ENCODE measurements around the gene ACACB.

Gene ACACB

DNA sequence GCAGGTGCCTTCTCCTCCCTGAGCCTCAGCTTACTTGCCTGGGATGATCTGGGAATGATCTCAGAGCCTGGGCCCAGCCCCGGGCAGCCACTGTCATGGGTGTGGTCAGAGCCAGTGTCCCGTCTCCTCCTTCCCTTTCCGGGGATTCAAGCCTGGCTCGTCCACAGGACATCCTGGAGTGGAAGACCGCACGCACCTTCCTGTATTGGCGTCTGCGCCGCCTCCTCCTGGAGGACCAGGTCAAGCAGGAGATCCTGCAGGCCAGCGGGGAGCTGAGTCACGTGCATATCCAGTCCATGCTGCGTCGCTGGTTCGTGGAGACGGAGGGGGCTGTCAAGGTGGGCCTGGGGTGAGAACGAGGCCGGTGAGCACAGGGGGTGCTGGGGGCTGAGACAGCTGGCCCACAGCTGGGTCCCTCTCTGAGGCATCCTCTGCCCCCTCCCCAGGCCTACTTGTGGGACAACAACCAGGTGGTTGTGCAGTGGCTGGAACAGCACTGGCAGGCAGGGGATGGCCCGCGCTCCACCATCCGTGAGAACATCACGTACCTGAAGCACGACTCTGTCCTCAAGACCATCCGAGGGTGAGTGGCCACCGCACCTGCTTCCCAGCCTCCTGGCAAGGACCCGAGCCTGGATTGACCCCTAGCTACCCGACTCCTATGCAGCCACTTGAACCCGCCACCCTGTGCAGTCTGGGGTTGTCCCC is 148.7 kb downstream of the ACACB start:
- no peak for TF ChIP-seq GATA3 (IDR thresholded peaks at IDR 0.05; ENCODE audit: low read depth, low read length)
- no peak for TF ChIP-seq GATA2 (IDR thresholded peaks at IDR 0.05; ENCODE audit: low read depth, low read length)

DNA sequence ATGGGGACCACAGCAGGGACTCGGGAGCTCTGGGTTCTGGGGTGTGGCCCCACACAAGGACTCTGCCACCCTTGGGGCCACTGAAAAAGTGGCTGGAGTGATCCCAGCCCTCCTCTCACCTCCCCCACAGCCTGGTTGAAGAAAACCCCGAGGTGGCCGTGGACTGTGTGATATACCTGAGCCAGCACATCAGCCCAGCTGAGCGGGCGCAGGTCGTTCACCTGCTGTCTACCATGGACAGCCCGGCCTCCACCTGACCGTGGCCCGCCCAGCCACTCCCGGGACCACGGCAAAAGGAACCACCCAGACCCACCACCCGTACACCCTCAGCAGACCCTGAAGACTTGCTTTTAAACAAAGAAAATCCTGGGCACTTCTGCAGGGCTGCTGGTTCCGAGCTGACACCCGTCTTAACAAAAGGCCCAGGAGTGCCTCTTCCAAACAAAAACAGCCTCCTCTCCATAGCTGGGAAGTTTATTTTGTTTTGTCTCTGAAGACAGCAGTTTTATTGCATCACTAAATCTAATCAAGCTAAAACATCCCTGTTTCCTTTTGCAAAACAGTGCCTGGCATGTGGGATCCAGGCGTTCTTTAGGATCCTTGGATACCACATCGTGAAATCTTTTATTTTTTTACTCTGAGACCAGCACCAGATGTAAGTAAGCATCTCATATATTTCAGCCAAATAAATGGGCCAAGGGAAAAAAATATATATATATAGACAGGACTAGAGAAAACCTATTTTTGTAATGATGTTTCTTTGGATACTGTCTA is 149.9 kb downstream of the ACACB start:
- TF ChIP-seq GATA3 (IDR thresholded peaks at IDR 0.05; ENCODE audit: low read depth, low read length) (no peak), GATA2 (IDR thresholded peaks at IDR 0.05; ENCODE audit: low read depth, low read length) (no peak)

DNA sequence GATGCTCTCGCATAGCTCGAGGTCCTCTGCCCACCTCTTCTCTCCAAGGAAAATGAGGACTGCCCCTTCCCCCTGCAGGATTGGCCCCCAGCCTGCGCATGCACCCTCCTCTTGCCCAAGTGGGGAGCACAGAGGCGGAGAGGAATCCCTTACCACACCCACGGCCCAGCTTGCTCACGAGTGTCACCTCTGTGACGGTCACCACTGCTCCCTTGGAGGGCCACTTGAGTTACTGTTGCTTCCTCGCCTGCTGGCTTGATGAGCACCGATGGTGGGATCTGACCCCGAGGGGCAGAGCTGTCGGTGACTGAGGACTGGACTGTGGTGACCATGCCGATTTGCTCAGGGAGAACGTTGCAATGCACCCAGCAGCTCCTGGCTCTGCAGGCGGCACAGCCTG is 151.0 kb downstream of the ACACB start:
- TF ChIP-seq GATA3 (IDR thresholded peaks at IDR 0.05; ENCODE audit: low read depth, low read length) (no peak), GATA2 (IDR thresholded peaks at IDR 0.05; ENCODE audit: low read depth, low read length) (no peak)

DNA sequence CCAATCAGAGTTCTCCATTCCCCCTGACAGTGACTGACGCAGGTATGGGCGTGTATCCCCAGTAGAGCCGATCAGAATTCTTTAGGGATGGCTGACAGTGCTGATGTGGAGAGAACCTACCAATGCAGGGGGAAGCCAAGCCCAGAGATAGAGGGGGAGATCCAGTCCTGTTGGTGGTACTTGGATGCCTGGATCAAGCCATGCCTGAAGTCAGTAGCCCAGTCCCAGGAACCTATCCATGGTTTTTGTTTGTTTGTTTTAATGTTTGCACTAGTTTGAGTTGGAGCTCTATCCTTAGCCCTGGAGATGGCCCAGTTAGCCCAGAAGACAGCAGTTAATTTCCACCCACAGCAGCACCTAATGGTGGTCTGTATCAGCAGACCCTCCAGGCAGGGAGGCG is 152.5 kb downstream of the ACACB start:
- no peak for TF ChIP-seq GATA2 (IDR thresholded peaks at IDR 0.05; ENCODE audit: low read depth, low read length)
- TF ChIP-seq GATA3 (IDR thresholded peaks at IDR 0.05; ENCODE audit: low read depth, low read length) = no peak

DNA sequence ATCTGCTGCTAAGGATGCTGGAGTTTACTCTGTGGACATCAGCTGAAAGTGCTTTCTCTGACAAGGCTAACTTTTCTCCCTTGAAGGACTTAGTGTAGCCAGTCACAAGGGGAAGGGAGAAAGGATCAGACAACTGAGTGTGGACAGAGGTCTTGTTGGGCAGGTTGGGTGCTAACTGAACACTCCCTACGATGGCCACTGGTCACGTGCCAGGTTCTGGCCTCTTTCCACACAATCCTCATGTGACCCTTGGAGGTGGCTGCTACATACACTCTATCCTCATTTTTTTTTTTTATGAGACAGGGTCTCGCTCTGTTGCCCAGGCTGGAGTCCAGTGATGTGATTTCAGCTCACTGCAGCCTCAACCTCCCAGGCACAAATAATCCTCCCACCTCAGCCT is 153.0 kb downstream of the ACACB start:
- TF ChIP-seq GATA2 (IDR thresholded peaks at IDR 0.05; ENCODE audit: low read depth, low read length) = no peak
- no peak for TF ChIP-seq GATA3 (IDR thresholded peaks at IDR 0.05; ENCODE audit: low read depth, low read length)

- no peak for TF ChIP-seq GATA3 (IDR thresholded peaks at IDR 0.05; ENCODE audit: low read depth, low read length)
- TF ChIP-seq GATA2 (IDR thresholded peaks at IDR 0.05; ENCODE audit: low read depth, low read length) = no peak
Observed at GRCh38 chr12:109270494-109270893, 154.1 kb downstream of the ACACB start.

DNA sequence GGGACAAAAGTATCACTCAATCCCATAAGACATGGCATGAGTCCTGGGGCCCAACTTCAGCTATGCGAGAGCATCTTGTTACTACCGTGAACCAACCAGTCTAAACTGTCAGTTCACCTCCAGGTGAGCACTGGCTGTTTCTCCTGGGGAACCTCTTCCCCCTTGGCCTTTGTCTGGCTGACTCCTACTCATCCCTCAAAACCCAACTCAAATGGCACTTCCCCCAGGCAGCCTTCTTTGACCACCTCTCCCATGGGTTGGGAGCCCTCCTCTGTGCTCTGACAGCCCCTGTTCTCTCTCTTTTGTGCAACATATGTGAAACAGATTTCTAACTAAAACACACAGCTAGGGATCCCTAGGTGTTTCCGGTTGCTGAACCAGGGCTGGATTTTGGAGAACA is 155.0 kb downstream of the ACACB start:
- TF ChIP-seq GATA3 (IDR thresholded peaks at IDR 0.05; ENCODE audit: low read depth, low read length) = no peak
- TF ChIP-seq GATA2 (IDR thresholded peaks at IDR 0.05; ENCODE audit: low read depth, low read length) = no peak

GRCh38 chr12:109273354-109273753 is 157.0 kb downstream of the ACACB start:
- TF ChIP-seq GATA2 (IDR thresholded peaks at IDR 0.05; ENCODE audit: low read depth, low read length) = no peak
- TF ChIP-seq GATA3 (IDR thresholded peaks at IDR 0.05; ENCODE audit: low read depth, low read length) = no peak

DNA sequence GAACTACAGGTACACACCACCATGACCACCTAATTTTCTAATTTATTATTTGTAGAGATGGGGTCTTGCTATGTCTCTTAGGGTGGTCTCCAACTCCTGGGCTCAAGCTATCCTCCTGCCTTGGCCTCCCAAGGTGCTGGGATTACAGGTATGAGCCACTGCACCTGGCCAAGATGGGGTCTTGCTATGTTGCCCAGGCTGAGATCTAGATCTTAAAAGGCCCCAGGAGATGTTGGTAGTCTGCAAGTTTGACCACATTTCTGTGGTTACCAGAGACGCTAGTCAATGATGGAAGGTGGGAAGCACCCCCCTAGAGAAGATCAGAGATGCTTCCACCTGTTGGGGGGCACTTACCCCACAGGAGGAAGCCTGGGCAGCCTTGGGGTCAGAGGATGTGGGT is 158.0 kb downstream of the ACACB start:
- no peak for TF ChIP-seq GATA3 (IDR thresholded peaks at IDR 0.05; ENCODE audit: low read depth, low read length)
- no peak for TF ChIP-seq GATA2 (IDR thresholded peaks at IDR 0.05; ENCODE audit: low read depth, low read length)

GRCh38 chr12:109275173-109275572 is 158.8 kb downstream of the ACACB start:
- TF ChIP-seq GATA2 (IDR thresholded peaks at IDR 0.05; ENCODE audit: low read depth, low read length) (no peak), GATA3 (IDR thresholded peaks at IDR 0.05; ENCODE audit: low read depth, low read length) (no peak)

GRCh38 chr12:109276160-109276559 is 159.8 kb downstream of the ACACB start:
- TF ChIP-seq GATA2 (IDR thresholded peaks at IDR 0.05; ENCODE audit: low read depth, low read length) = no peak
- TF ChIP-seq GATA3 (IDR thresholded peaks at IDR 0.05; ENCODE audit: low read depth, low read length) = no peak

GRCh38 chr12:109277255-109277898 is 161.0 kb downstream of the ACACB start:
- no peak for TF ChIP-seq GATA3 (IDR thresholded peaks at IDR 0.05; ENCODE audit: low read depth, low read length)
- TF ChIP-seq GATA2 (IDR thresholded peaks at IDR 0.05; ENCODE audit: low read depth, low read length) = no peak

DNA sequence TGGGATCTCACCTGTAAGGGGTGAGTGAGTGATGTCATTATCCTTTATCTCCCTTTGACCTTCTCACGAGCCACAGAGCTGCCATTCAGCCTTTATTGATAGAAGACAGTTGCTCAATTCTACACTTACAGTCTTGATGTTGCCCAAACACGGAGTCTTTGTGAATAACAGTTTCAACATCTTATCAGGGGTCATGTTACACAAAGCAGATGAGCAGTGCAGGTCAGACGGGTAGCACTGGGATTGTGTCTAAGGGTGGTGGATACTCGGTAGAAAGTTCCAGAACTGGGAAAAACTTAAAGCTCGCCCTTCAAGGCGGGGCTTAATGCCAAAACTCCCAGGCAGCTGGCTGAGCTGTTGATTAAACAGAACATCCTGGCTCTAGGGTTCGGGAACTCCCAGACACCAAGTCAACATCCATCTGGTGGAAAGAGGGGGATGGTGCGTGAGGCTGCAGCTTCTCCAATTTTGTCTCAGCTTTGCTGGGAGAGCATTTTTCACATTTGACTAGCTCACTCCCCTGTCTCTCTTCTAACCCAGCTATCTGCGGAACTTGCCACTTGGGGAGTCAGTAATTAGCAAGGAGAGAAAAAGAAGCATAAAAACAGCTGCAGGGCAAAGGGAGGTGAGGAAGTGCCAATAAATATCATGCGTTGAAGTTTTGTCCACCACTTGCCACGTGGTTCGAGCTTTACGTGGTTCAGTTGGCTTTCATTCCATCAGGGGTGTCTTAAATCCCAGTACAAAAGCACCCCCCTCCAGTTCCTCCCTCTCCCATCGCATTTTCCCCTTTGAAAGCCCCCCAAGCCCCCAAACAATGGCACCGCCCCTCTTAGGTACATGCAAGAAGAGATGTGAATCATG is 161.7 kb downstream of the ACACB start:
- no peak for TF ChIP-seq GATA3 (IDR thresholded peaks at IDR 0.05; ENCODE audit: low read depth, low read length)
- no peak for TF ChIP-seq GATA2 (IDR thresholded peaks at IDR 0.05; ENCODE audit: low read depth, low read length)

- no peak for TF ChIP-seq GATA2 (IDR thresholded peaks at IDR 0.05; ENCODE audit: low read depth, low read length)
Observed at GRCh38 chr12:109278912-109279311, 162.5 kb downstream of the ACACB start.

Data from SH-SY5Y (cell line).